Uterus (tissue), 2 donors: Measurements from ENCODE around the gene GLDC.

ENCODE experiments used
- POLR2A ChIP-seq, 2 donors: fragments of 450-650 bp; IDR thresholded peaks; one replicate each; pipeline ENCODE4 v1.6.1; 2016; ENCODE audit warnings: antibody characterized with exemption in 2 of 2, mild to moderate bottlenecking in 1 of 2, moderate library complexity in 1 of 2
- TF ChIP-seq, protein P1 (sequence below), 4 experiments: fragments of 200-600 bp in 2 of 4; fragments of 450-650 bp in 2 of 4; sonication (generic) in 2 of 4; IDR thresholded peaks; one replicate each; pipeline ENCODE4 v1.5.1; 2016 to 2019; ENCODE audit warnings: antibody characterized with exemption in 4 of 4, mild to moderate bottlenecking in 2 of 4, moderate library complexity in 1 of 4

DNA sequence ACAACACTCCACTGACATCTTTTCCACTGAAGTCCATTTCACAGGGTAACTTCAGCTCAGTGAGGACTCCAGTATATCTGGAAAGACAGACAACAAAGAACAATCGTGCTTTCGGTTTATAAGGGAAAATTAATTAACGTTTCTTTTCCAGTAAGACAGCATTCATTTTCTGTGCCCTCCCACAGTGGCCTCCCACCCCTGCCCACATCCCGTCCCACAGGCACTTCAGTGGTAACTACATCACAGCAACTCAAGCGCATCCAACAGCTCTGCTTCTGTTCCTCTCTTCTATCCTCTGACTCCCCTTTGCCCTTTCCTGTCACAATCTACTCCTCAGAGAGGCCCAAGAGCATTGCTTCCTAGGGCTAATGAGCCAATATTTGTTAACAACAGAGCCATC, 40.3 kb downstream of the GLDC start:
- TF ChIP-seq POLR2A (IDR thresholded peaks at IDR 0.05) = no peak
- TF ChIP-seq, protein P1, sequence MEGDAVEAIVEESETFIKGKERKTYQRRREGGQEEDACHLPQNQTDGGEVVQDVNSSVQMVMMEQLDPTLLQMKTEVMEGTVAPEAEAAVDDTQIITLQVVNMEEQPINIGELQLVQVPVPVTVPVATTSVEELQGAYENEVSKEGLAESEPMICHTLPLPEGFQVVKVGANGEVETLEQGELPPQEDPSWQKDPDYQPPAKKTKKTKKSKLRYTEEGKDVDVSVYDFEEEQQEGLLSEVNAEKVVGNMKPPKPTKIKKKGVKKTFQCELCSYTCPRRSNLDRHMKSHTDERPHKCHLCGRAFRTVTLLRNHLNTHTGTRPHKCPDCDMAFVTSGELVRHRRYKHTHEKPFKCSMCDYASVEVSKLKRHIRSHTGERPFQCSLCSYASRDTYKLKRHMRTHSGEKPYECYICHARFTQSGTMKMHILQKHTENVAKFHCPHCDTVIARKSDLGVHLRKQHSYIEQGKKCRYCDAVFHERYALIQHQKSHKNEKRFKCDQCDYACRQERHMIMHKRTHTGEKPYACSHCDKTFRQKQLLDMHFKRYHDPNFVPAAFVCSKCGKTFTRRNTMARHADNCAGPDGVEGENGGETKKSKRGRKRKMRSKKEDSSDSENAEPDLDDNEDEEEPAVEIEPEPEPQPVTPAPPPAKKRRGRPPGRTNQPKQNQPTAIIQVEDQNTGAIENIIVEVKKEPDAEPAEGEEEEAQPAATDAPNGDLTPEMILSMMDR (IDR thresholded peaks at IDR 0.05) = no peak
